ENCODE measurements around the gene ENPP3. TPM values are rescaled to one million over a fixed set of nuclear protein-coding genes. Genes with fewer than 3 reads are reported as not detected.

ENPP3 gene
- total RNA-seq, 1 experiment from 2014 or later: not detected

GRCh38 chr6:131740161-131740560 lies 103.1 kb downstream of the ENPP3 start:
- no peak overlapping the region for H3K4me3 Mint-ChIP-seq
- ChIA-PET CTCF (no interaction called here), POLR2A (interaction anchor here (0.5 kb wide), 1 partner anchor 176 kb away, joined by 3 read pairs; no protein-coding TSS in a partner anchor)
- no peak for ATAC-seq
- H3K9me3 Mint-ChIP-seq: no peaks in the 10 kb centered on the region
- no peaks in the 10 kb centered on the region for H3K36me3 Mint-ChIP-seq
- H3K4me1 Mint-ChIP-seq: peaks cover 12% of the 10 kb centered on the region
- TF ChIP-seq GTF2I (CRISPR knock-in tag; conservative IDR thresholded peaks at IDR 0.05) (no peak), ZBTB21 (CRISPR knock-in tag; IDR thresholded peaks at IDR 0.05; ENCODE audit: borderline replicate concordance) (no peak), MYBL2 (CRISPR knock-in tag; IDR thresholded peaks at IDR 0.05) (no peak)
- peaks cover 12% of the 10 kb centered on the region; the same call in 1 of the 2 replicates for H3K27me3 Mint-ChIP-seq (ENCODE audit: low read depth)
- H3K27ac Mint-ChIP-seq: no peak overlapping the region
- DNase-seq (ENCODE audit: low spot score): no peak

GRCh38 chr6:131741688-131742393 lies 104.7 kb downstream of the ENPP3 start:
- no peak overlapping the region for H3K4me3 Mint-ChIP-seq
- peaks cover 12% of the 10 kb centered on the region for H3K4me1 Mint-ChIP-seq
- POLR2A ChIA-PET: no interaction called here
- DNase-seq (ENCODE audit: low spot score) (no peak), ATAC-seq (no peak)
- H3K27ac Mint-ChIP-seq: no peak overlapping the region
- CTCF ChIA-PET: no interaction called here
- no peak for TF ChIP-seq SMAD4 (CRISPR knock-in tag; IDR thresholded peaks at IDR 0.05)
- TF ChIP-seq JAZF1 (CRISPR knock-in tag; IDR thresholded peaks at IDR 0.05): no peak
- TF ChIP-seq ZBTB43 (CRISPR knock-in tag; IDR thresholded peaks at IDR 0.05): no peak
- TF ChIP-seq SOX15 (CRISPR knock-in tag; IDR thresholded peaks at IDR 0.05): no peak
- no peak for TF ChIP-seq ZBTB21 (CRISPR knock-in tag; IDR thresholded peaks at IDR 0.05; ENCODE audit: borderline replicate concordance)
- TF ChIP-seq ZNF138 (CRISPR knock-in tag; conservative IDR thresholded peaks at IDR 0.05): no peak
- peaks cover 5% of the 10 kb centered on the region; the same call in 1 of the 2 replicates for H3K27me3 Mint-ChIP-seq (ENCODE audit: low read depth)
- H3K36me3 Mint-ChIP-seq: no peaks in the 10 kb centered on the region
- H3K9me3 Mint-ChIP-seq: no peaks in the 10 kb centered on the region

GRCh38 chr6:131744432-131745287 lies 107.6 kb downstream of the ENPP3 start:
- H3K36me3 Mint-ChIP-seq: no peaks in the 10 kb centered on the region
- ChIA-PET POLR2A (no interaction called here), CTCF (interaction anchor here (1.2 to 1.4 kb wide), 2 partner anchors 49 to 117 kb away, joined by 3 to 4 read pairs; partner anchors contain the start of gene MED23)
- no peak for TF ChIP-seq ZNF671 (CRISPR knock-in tag; IDR thresholded peaks at IDR 0.05)
- TF ChIP-seq MLX (CRISPR knock-in tag; IDR thresholded peaks at IDR 0.05): no peak
- no peak for TF ChIP-seq ZNF396 (CRISPR knock-in tag; IDR thresholded peaks at IDR 0.05; ENCODE audit: borderline replicate concordance)
- TF ChIP-seq ESRRA (CRISPR knock-in tag; IDR thresholded peaks at IDR 0.05; ENCODE audit: borderline replicate concordance): no peak
- no peak for TF ChIP-seq MYBL2 (CRISPR knock-in tag; IDR thresholded peaks at IDR 0.05)
- TF ChIP-seq TP53 (CRISPR knock-in tag; IDR thresholded peaks at IDR 0.05): no peak
- no peak for TF ChIP-seq NR1H2 (CRISPR knock-in tag; IDR thresholded peaks at IDR 0.05)
- no peak for TF ChIP-seq CREM (CRISPR knock-in tag; IDR thresholded peaks at IDR 0.05)
- no peak for TF ChIP-seq ZNF416 (CRISPR knock-in tag; IDR thresholded peaks at IDR 0.05)
- no peak for TF ChIP-seq NR3C1 (CRISPR knock-in tag; conservative IDR thresholded peaks at IDR 0.05; ENCODE audit: low read depth)
- no peak for TF ChIP-seq ERG (CRISPR knock-in tag; IDR thresholded peaks at IDR 0.05)
- no peak for TF ChIP-seq FOXJ3 (CRISPR knock-in tag; IDR thresholded peaks at IDR 0.05; ENCODE audit: borderline replicate concordance)
- H3K27me3 Mint-ChIP-seq (ENCODE audit: low read depth): peaks cover 3% of the 10 kb centered on the region; the same call in 1 of the 2 replicates
- no peaks in the 10 kb centered on the region for H3K9me3 Mint-ChIP-seq
- no peak for DNase-seq (ENCODE audit: low spot score)
- H3K27ac Mint-ChIP-seq: 0 out of 2 replicates have a peak overlapping the region, but pooled peaks have one; percentile 0
- peak; percentile 97 for ATAC-seq
- H3K4me1 Mint-ChIP-seq: peaks cover 12% of the 10 kb centered on the region
- peak overlapping the region; percentile 3; the same call in 1 of the 2 replicates for H3K4me3 Mint-ChIP-seq

Data from WTC11 (cell line).